OCI-LY7 (cell line): ENCODE results near the gene MED15. TPM values are rescaled to one million over a fixed set of nuclear protein-coding genes. Genes with fewer than 3 reads are reported as not detected.

Experiments
- BruUV-seq: library from RNA; stranded (reverse); fragments of 400-500 nt; replicated peaks from 2 replicates; lab custom pipeline; 2021; lab: Mats Ljungman, UMichigan
- CTCF ChIA-PET: fragments of 300-600 bp; sonication (Branson Sonifier 250); formaldehyde crosslinking; loops from one replicate; lab custom pipeline; 2022; ENCODE audit warnings: antibody characterized with exemption; ENCODE audit not compliant: unreplicated experiment; lab: Charles Lee
- POLR2A ChIA-PET: fragments of 300-600 bp; sonication (Branson Sonifier 250); formaldehyde crosslinking; loops from one replicate; lab custom pipeline; 2022; ENCODE audit warnings: antibody characterized with exemption; lab: Charles Lee
- DNase-seq: peaks from one replicate; pipeline ENCODE4 v3.0.0-alpha.2; 2015; ENCODE audit warnings: low spot score
- H2AFZ ChIP-seq: fragments of 200-600 bp; sonication (generic), shearing (Covaris generic); 2 replicates; pipeline ENCODE4 v1.6.1; 2014; ENCODE audit warnings: mild to moderate bottlenecking, antibody characterized with exemption, low read length, moderate library complexity
- H3K27ac ChIP-seq: fragments of 200-600 bp; sonication (generic); 2 replicates; pipeline ENCODE4 v1.5.1; 2014; ENCODE audit warnings: mixed run types, low read depth, mild to moderate bottlenecking, moderate library complexity, low read length, inconsistent platforms; ENCODE audit not compliant: poor library complexity, severe bottlenecking
- H3K36me3 ChIP-seq: fragments of 200-600 bp; sonication (generic); 2 replicates; pipeline ENCODE4 v1.6.1; 2014; ENCODE audit warnings: mild to moderate bottlenecking, antibody characterized with exemption, low read length, moderate library complexity, mixed read lengths; ENCODE audit not compliant: insufficient read depth
- H3K4me1 ChIP-seq: fragments of 200-600 bp; sonication (generic); 2 replicates; pipeline ENCODE4 v1.5.1; 2014; ENCODE audit warnings: mild to moderate bottlenecking, low read length; ENCODE audit not compliant: insufficient read depth, poor library complexity, severe bottlenecking
- H3K4me2 ChIP-seq: fragments of 200-600 bp; sonication (generic); 2 replicates; pipeline ENCODE4 v1.6.1; 2014; ENCODE audit warnings: mild to moderate bottlenecking, low read length
- H3K4me3 ChIP-seq: fragments of 200-600 bp; sonication (generic); 2 replicates; pipeline ENCODE4 v1.5.1; 2014; ENCODE audit warnings: mild to moderate bottlenecking, low read depth, low read length; ENCODE audit not compliant: poor library complexity, severe bottlenecking
- H3K79me2 ChIP-seq: fragments of 200-600 bp; sonication (generic); 2 replicates; pipeline ENCODE4 v1.6.1; 2016; ENCODE audit warnings: low read depth, mild to moderate bottlenecking, low read length, moderate library complexity, mixed read lengths; ENCODE audit not compliant: insufficient read depth
- H3K9me2 ChIP-seq: fragments of 200-600 bp; sonication (generic); 2 replicates; pipeline ENCODE4 v1.6.1; 2016; ENCODE audit warnings: mild to moderate bottlenecking, low read length, mixed read lengths; ENCODE audit not compliant: insufficient read depth
- H3K9me3 ChIP-seq: fragments of 200-600 bp; sonication (generic); 2 replicates; pipeline ENCODE4 v1.6.1; 2014; ENCODE audit warnings: mild to moderate bottlenecking, mixed run types, low read length, mixed read lengths
- H4K20me1 ChIP-seq: fragments of 200-600 bp; sonication (generic); 2 replicates; pipeline ENCODE4 v1.6.1; 2014; ENCODE audit warnings: mild to moderate bottlenecking, antibody characterized with exemption, low read length, moderate library complexity, mixed read lengths; ENCODE audit not compliant: insufficient read depth
- CTCF ChIP-seq: fragments of 200-600 bp; sonication (generic); conservative IDR thresholded peaks from 2 replicates; pipeline ENCODE4 v1.5.1; 2014; ENCODE audit warnings: mild to moderate bottlenecking, antibody characterized with exemption, low read length, moderate library complexity, mixed read lengths
- EZH2phosphoT487 ChIP-seq: fragments of 200-600 bp; sonication (generic); IDR thresholded peaks from 2 replicates; pipeline ENCODE4 v1.6.1; 2018; ENCODE audit warnings: low read depth, borderline replicate concordance, mild to moderate bottlenecking, mixed run types, antibody characterized with exemption, low read length, moderate library complexity, mixed read lengths
- intact Hi-C: fragments of 100-400 bp; cut with micrococcal nuclease; formaldehyde crosslinking; loops from one replicate; pipeline ENCODE4 v1.10.0; 2022; ENCODE audit not compliant: unreplicated experiment
- total RNA-seq, 2 experiments: library from RNA; depleted of rRNA in 1 of 2; stranded (reverse); fragments of >200 nt in 1 of 2; shearing (Covaris generic) in 1 of 2; gene quantifications; 2 replicates each; pipeline ENCODE4 v1.2.3, GENCODE V29; 2014 to 2022

The MED15 gene
- total RNA-seq, 2 experiments from 2014 or later = 28.7 to 79.2 TPM

GRCh38 chr22:20613301-20613700 is 105.9 kb downstream of the MED15 start:
- H3K36me3 ChIP-seq = no peaks in the 10 kb centered on the region
- no peaks in the 10 kb centered on the region for H4K20me1 ChIP-seq
- no peak overlapping the region for H3K4me3 ChIP-seq
- H3K9me3 ChIP-seq = no peaks in the 10 kb centered on the region
- POLR2A ChIA-PET = no interaction called here
- no peaks in the 10 kb centered on the region for H3K4me1 ChIP-seq
- H3K79me2 ChIP-seq = no peaks in the 10 kb centered on the region
- intact Hi-C loops = loop anchor here (10.0 kb wide), 1 partner anchor 172 kb away; no protein-coding TSS in a partner anchor
- H3K27ac ChIP-seq = no peak overlapping the region
- CTCF ChIA-PET = no interaction called here
- no peak overlapping the region for H2AFZ ChIP-seq
- no peaks in the 10 kb centered on the region for H3K9me2 ChIP-seq
- TF ChIP-seq CTCF (no peak), EZH2phosphoT487 (no peak)
- no peak overlapping the region for H3K4me2 ChIP-seq
- no peak for DNase-seq
- BruUV-seq = no TSS peak

DNA sequence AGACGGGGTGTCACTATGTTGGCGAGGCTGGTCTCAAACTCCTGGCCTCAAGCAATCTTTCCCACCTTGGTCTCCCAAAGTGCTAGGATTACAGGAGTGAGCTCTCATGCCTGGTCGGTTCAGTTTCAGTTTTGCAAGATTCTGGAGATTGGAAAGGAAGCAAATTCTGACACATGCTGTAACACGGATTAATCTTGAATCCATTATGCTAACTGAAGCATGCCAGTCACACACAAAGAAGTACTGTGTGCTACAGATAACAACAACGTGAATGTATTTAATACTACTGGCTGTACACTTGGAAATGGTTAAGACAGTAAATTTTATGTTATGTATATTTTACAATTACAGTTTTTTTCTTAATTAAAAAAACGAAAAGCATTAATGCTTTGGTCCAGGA is 107.6 kb downstream of the MED15 start:
- H3K27ac ChIP-seq = no peak overlapping the region
- H3K79me2 ChIP-seq = no peaks in the 10 kb centered on the region
- no peaks in the 10 kb centered on the region for H3K9me2 ChIP-seq
- no peaks in the 10 kb centered on the region for H3K36me3 ChIP-seq
- ChIA-PET POLR2A (interaction anchor here (0.7 kb wide), 1 partner anchor 207 kb away, joined by 6 read pairs; no protein-coding TSS in a partner anchor), CTCF (no interaction called here)
- BruUV-seq = no TSS peak
- no peak overlapping the region for H2AFZ ChIP-seq
- DNase-seq = no peak
- no peaks in the 10 kb centered on the region for H3K4me1 ChIP-seq
- TF ChIP-seq EZH2phosphoT487 (no peak), CTCF (no peak)
- no peaks in the 10 kb centered on the region for H3K9me3 ChIP-seq
- H3K4me3 ChIP-seq = no peak overlapping the region
- H3K4me2 ChIP-seq = no peak overlapping the region
- intact Hi-C loops = loop anchor here (10.0 kb wide), 1 partner anchor 170 kb away; no protein-coding TSS in a partner anchor
- no peaks in the 10 kb centered on the region for H4K20me1 ChIP-seq

DNA sequence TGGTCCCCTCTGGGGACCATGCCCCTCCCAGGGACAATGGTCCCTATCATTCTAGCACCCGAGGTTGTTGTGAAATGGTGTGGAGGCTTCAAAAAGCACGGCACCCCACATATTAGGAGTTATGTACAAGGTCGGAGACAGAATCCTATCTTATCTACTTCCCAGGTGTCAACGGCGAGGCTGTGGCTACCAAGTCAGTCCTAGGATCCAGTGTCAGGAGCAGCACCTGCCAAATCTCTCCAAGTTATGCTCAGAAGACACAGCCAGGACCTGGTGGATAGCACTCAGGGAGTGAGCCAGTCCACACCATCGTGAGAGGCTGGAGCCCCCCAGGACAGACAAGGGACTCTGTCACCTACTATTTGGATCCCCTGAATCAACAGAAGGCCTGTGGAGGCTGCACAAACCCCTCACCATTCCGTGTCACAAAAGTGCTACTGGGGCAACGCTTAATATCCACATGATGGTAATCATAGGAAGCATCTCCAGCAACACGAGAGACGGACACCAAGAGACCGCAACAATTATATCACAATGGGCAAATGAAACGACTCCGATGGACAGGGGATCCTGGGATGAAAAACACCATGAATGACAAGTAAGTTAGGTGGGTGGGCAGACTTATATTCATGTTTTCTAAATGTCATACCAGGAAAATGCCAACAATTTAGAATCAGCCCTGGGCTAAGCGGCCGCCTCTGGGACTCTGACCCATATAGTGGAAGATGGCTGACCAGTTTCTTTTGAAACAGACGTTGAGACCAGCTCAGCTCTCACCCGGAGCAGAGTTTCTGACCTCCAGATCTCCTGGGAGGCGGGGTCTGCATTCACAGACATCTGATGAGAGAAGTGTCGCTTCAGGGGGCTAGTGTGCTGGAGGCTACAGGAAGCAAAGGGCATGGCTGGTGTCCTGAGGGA is 108.4 kb downstream of the MED15 start:
- no peaks in the 10 kb centered on the region for H4K20me1 ChIP-seq
- TF ChIP-seq EZH2phosphoT487 = no peak
- no peak for TF ChIP-seq CTCF
- no peaks in the 10 kb centered on the region for H3K36me3 ChIP-seq
- H3K9me2 ChIP-seq = no peaks in the 10 kb centered on the region
- H3K79me2 ChIP-seq = no peaks in the 10 kb centered on the region
- H3K4me1 ChIP-seq = no peaks in the 10 kb centered on the region
- H3K9me3 ChIP-seq = no peaks in the 10 kb centered on the region
- no peak overlapping the region for H3K4me2 ChIP-seq
- BruUV-seq = no TSS peak
- ChIA-PET POLR2A (no interaction called here), CTCF (no interaction called here)
- no peak overlapping the region for H2AFZ ChIP-seq
- no peak for DNase-seq
- no peak overlapping the region for H3K4me3 ChIP-seq
- intact Hi-C loops = loop anchor here (10.0 kb wide), 1 partner anchor 169 kb away; no protein-coding TSS in a partner anchor
- no peak overlapping the region for H3K27ac ChIP-seq
